Ascending aorta (tissue), 2 donors: ENCODE data around the gene HLTF. TPM values are rescaled to one million over a fixed set of nuclear protein-coding genes. Genes with fewer than 3 reads are reported as not detected.

Experiments used
- DNase-seq, 2 donors: peaks; one replicate each; pipeline ENCODE4 v3.0.0-alpha.2; 2019; ENCODE audit warnings: low spot score in 2 of 2
- H3K27ac ChIP-seq, 2 donors: fragments of 200-600 bp; sonication (generic); one replicate each; pipeline ENCODE4 v1.5.1; 2016 to 2017; ENCODE audit warnings: mild to moderate bottlenecking in 1 of 2
- H3K27me3 ChIP-seq: fragments of 200-600 bp; sonication (generic); one replicate; pipeline ENCODE4 v1.5.1; 2017
- H3K36me3 ChIP-seq, 2 donors: fragments of 200-600 bp; sonication (generic); one replicate each; pipeline ENCODE4 v1.5.1; 2016
- H3K4me1 ChIP-seq, 2 donors: fragments of 200-600 bp; sonication (generic); one replicate each; pipeline ENCODE4 v1.5.1; 2016 to 2017; ENCODE audit warnings: mild to moderate bottlenecking in 1 of 2
- H3K4me3 ChIP-seq, 2 donors: fragments of 200-600 bp; sonication (generic); one replicate each; pipeline ENCODE4 v1.5.1; 2016 to 2017; ENCODE audit warnings: mild to moderate bottlenecking in 1 of 2
- H3K9me3 ChIP-seq, 2 donors: fragments of 200-600 bp; sonication (generic); one replicate each; pipeline ENCODE4 v1.5.1; 2016
- CTCF ChIP-seq, 3 experiments: fragments of 200-600 bp in 2 of 3; fragments of 450-650 bp in 1 of 3; sonication (generic) in 2 of 3; IDR thresholded peaks; one replicate each; pipeline ENCODE4 v1.5.1; 2016 to 2019; ENCODE audit warnings: antibody characterized with exemption in 3 of 3, mild to moderate bottlenecking in 1 of 3, moderate library complexity in 1 of 3
- intact Hi-C: fragments of 100-400 bp; cut with DNase I; formaldehyde crosslinking; loops from one replicate; pipeline ENCODE4 v1.15.1; 2023
- total RNA-seq: library from RNA; depleted of rRNA; stranded (reverse); fragments of >200 nt; gene quantifications from one replicate; pipeline ENCODE4 v1.1.0, GENCODE V29; 2016

Gene HLTF
- total RNA-seq, 1 donor from 2014 or later: 136 TPM

GRCh38 chr3:149013726-149014125, 72.6 kb downstream of the HLTF start:
- peak; percentile 28 to 84 for DNase-seq
- H3K36me3 ChIP-seq: peaks cover 14 to 22% of the 10 kb centered on the region in 2 donors
- H3K27me3 ChIP-seq: no peaks in the 10 kb centered on the region
- no peak overlapping the region for H3K4me3 ChIP-seq
- TF ChIP-seq CTCF (IDR thresholded peaks at IDR 0.05): no peak
- H3K4me1 ChIP-seq: peaks cover 10 to 46% of the 10 kb centered on the region in 2 donors
- no peaks in the 10 kb centered on the region for H3K9me3 ChIP-seq
- peak overlapping the region; percentile 84 to 90 for H3K27ac ChIP-seq
- intact Hi-C loops: loop anchor here (1.0 to 10.0 kb wide), 3 partner anchors 22 to 641 kb away; partner anchors contain the start of genes GYG1 and WWTR1

DNA sequence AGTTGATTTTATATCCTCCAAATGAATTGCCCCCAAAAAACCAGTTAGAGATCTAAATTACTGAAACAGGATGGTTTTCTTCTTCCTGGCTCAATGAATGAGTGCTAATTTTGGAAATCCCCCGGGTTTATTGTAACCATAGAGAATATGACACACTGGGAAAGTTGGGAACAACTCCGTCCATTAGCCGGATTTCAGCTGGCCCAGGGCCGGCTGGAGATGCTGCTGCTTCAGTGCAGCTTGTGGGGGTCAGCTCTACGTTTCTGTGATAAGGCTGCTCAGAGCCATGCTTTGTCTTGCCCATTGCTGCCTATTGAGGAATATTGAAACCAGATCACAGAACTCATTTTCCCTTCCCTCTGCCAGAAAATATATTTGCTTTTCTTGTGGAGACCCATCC, 74.7 kb downstream of the HLTF start:
- Histone ChIP-seq H3K27me3 (no peaks in the 10 kb centered on the region), H3K4me3 (no peak overlapping the region), H3K9me3 (no peaks in the 10 kb centered on the region), H3K36me3 (peaks cover 24 to 42% of the 10 kb centered on the region in 2 donors), H3K4me1 (peaks cover 6 to 31% of the 10 kb centered on the region in 2 donors), H3K27ac (peak overlapping the region; percentile 67 to 90)
- intact Hi-C loops: loop anchor here (5.0 to 10.0 kb wide), 2 partner anchors 566 to 643 kb away; partner anchors contain the start of gene WWTR1
- TF ChIP-seq CTCF (IDR thresholded peaks at IDR 0.05): no peak
- no peak for DNase-seq

DNA sequence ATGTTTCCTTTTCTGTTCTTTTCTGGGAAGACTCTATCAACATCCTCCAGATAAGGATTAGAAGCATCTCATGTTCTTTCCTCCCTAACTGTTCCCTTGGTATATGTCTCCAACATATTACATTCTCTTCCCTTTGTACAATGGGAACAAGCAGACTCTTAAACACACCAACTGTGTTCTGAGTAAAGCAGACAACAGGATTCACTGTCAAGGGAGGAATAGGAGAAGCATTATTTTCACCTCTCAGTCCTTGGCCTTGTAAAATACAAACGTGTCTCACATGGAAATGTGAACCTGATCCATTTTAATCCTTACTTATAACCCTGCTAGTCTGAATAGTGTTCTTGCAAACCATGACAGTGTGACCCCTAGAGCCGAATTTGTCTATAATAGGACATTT, 75.4 kb downstream of the HLTF start:
- intact Hi-C loops: loop anchor here (5.0 to 10.0 kb wide), 2 partner anchors 566 to 644 kb away; partner anchors contain the start of gene WWTR1

GRCh38 chr3:149010504-149010951, 75.8 kb downstream of the HLTF start:
- Histone ChIP-seq H3K9me3 (no peaks in the 10 kb centered on the region), H3K4me3 (no peak overlapping the region), H3K27me3 (no peaks in the 10 kb centered on the region), H3K27ac (peak overlapping the region; percentile 59 to 90), H3K36me3 (peaks cover 24 to 45% of the 10 kb centered on the region in 2 donors), H3K4me1 (peaks cover 6 to 25% of the 10 kb centered on the region in 2 donors)
- DNase-seq: no peak
- intact Hi-C loops: loop anchor here (5.0 to 10.0 kb wide), 2 partner anchors 567 to 644 kb away; partner anchors contain the start of gene WWTR1
- TF ChIP-seq CTCF (IDR thresholded peaks at IDR 0.05): no peak

More for the DNA sequence above, 75.4 kb downstream of the HLTF start:
- Histone ChIP-seq H3K4me1 (peaks cover 6 to 26% of the 10 kb centered on the region in 2 donors), H3K27me3 (no peaks in the 10 kb centered on the region), H3K4me3 (no peak overlapping the region), H3K9me3 (no peaks in the 10 kb centered on the region), H3K27ac (peak overlapping the region; percentile 59 to 90), H3K36me3 (peaks cover 24 to 42% of the 10 kb centered on the region in 2 donors)
- no peak for DNase-seq
- TF ChIP-seq CTCF (IDR thresholded peaks at IDR 0.05): no peak

DNA sequence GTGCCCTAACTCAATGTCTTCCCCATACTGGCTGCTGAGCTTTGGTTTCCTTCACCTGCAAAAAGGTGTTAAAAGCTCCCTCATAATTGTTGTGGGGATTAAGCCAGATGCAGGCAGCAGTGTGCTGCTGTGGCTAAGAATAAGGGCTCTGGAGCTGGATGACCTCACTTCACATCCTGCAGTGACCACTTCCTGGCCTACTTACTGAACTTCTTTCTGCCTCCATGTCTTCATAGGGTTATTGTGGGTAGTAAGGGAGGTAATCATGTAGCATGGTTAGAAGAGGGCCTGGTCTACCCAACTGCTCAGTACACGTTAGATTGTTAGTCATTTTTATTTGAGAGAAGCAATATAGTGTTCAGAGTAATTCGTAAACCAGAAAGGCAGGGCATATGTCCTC, 76.6 kb downstream of the HLTF start:
- intact Hi-C loops: loop anchor here (5.0 to 10.0 kb wide), 2 partner anchors 568 to 645 kb away; partner anchors contain the start of gene WWTR1
- H3K4me3 ChIP-seq: no peak overlapping the region
- H3K27me3 ChIP-seq: no peaks in the 10 kb centered on the region
- DNase-seq: no peak
- H3K4me1 ChIP-seq: peaks cover 6 to 22% of the 10 kb centered on the region in 2 donors
- peaks cover 24 to 48% of the 10 kb centered on the region in 2 donors for H3K36me3 ChIP-seq
- no peaks in the 10 kb centered on the region for H3K9me3 ChIP-seq
- TF ChIP-seq CTCF (IDR thresholded peaks at IDR 0.05): no peak
- H3K27ac ChIP-seq: peak overlapping the region; percentile 59 to 90
